ENCODE results near the gene ITGB3BP.
"Not testable (repeated sequence)": the region's sequence is repeated elsewhere in the genome, so short reads cannot be mapped to it uniquely, and the experiment has no call there.

Gene ITGB3BP

GRCh38 chr1:63522891-63523728, at the start of gene ITGB3BP, which contains the start of gene EFCAB7:
Gene ITGB3BP (minus strand): TSS chr1:63523225. CDS start chr1:63523133, 92 bp downstream.
Gene EFCAB7 (plus strand): TSS chr1:63523525. CDS start chr1:63525573, 2,048 bp downstream.
- TF ChIP-seq, protein P1, sequence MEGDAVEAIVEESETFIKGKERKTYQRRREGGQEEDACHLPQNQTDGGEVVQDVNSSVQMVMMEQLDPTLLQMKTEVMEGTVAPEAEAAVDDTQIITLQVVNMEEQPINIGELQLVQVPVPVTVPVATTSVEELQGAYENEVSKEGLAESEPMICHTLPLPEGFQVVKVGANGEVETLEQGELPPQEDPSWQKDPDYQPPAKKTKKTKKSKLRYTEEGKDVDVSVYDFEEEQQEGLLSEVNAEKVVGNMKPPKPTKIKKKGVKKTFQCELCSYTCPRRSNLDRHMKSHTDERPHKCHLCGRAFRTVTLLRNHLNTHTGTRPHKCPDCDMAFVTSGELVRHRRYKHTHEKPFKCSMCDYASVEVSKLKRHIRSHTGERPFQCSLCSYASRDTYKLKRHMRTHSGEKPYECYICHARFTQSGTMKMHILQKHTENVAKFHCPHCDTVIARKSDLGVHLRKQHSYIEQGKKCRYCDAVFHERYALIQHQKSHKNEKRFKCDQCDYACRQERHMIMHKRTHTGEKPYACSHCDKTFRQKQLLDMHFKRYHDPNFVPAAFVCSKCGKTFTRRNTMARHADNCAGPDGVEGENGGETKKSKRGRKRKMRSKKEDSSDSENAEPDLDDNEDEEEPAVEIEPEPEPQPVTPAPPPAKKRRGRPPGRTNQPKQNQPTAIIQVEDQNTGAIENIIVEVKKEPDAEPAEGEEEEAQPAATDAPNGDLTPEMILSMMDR (IDR thresholded peaks at IDR 0.05; ENCODE audit: insufficient read depth, low read length, poor library complexity, severe bottlenecking), result no peak
- TF ChIP-seq EZH2phosphoT487 (conservative IDR thresholded peaks at IDR 0.05; ENCODE audit: low read length), result no peak
- Histone ChIP-seq H3K79me2 (ENCODE audit: insufficient read depth, low read length) (peaks cover 57% of the 10 kb centered on the region), H2AFZ (ENCODE audit: low read depth, low read length, severe bottlenecking) (peak within 1 kb of the TSS; percentile 72), H3F3A (ENCODE audit: insufficient read depth) (peaks cover 20% of the 10 kb centered on the region; the same call in 1 of the 2 replicates), H3K27me3 (ENCODE audit: low read length) (no peaks in the 10 kb centered on the region), H3K4me3 (ENCODE audit: insufficient read depth, low read length, poor library complexity, severe bottlenecking) (peak within 1 kb of the TSS; percentile 88), H4K20me1 (ENCODE audit: low read depth, low read length) (no peaks in the 10 kb centered on the region), H3K27ac (ENCODE audit: low read depth, low read length) (peak within 1 kb of the TSS; percentile 87), H3K9ac (ENCODE audit: low read length) (peak within 1 kb of the TSS; percentile 83), H3K4me2 (ENCODE audit: low read depth, low read length, poor library complexity, severe bottlenecking) (peak within 1 kb of the TSS; percentile 86), H3K9me3 (ENCODE audit: insufficient read depth, low read length) (no peaks in the 10 kb centered on the region), H3K36me3 (ENCODE audit: low read length) (peaks cover 2% of the 10 kb centered on the region; the same call in 1 of the 2 replicates), H3K9me2 (replicated peaks; ENCODE audit: insufficient read depth, low read length) (no peaks in the 10 kb centered on the region)

GRCh38 chr1:63572686-63573085, 49.7 kb upstream of the ITGB3BP start:
- not testable (repeated sequence) for H3K4me2 ChIP-seq (ENCODE audit: low read depth, low read length, poor library complexity, severe bottlenecking); H3K9me3 ChIP-seq (ENCODE audit: insufficient read depth, low read length); H3F3A ChIP-seq (ENCODE audit: insufficient read depth); H3K36me3 ChIP-seq (ENCODE audit: low read length); H3K9ac ChIP-seq (ENCODE audit: low read length); H3K9me2 ChIP-seq (replicated peaks; ENCODE audit: insufficient read depth, low read length); H3K27ac ChIP-seq (ENCODE audit: low read depth, low read length); H3K4me3 ChIP-seq (ENCODE audit: insufficient read depth, low read length, poor library complexity, severe bottlenecking); H3K27me3 ChIP-seq (ENCODE audit: low read length); H2AFZ ChIP-seq (ENCODE audit: low read depth, low read length, severe bottlenecking); H3K79me2 ChIP-seq (ENCODE audit: insufficient read depth, low read length); H4K20me1 ChIP-seq (ENCODE audit: low read depth, low read length)

DNA sequence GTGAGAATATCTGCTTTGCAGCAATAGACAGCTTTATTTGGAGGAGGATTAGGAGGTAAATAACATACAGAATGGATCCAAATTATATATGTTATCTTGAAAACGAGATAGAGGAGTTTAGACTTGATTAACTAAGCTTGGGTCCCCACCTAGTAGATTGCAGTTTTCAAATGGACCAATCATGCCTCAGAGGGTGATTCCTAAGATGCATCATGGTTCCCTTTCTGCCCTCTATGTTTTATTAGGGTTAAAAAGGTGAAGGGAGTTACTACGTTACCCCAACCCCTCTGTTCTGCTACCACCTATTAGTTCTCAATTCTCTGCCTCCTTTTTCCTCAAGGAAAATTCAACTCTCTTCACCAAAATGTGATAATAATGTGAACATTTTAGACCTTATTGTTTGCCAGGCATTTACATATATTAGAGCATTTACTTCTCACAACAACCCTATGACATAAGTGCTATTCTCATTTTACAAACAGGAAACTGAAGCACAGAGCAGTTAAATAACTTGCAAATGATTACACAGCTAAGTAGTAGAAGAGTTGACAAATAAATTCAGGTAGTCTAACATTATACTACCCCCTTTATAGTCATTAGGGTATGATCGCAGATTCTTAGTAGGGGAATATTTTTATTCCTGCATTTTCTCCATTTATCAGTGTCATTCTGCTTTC, 46.8 kb upstream of the ITGB3BP start:
- no peaks in the 10 kb centered on the region for H3K9me3 ChIP-seq (ENCODE audit: insufficient read depth, low read length)
- no peaks in the 10 kb centered on the region for H3K79me2 ChIP-seq (ENCODE audit: insufficient read depth, low read length)
- no peak overlapping the region for H3K27ac ChIP-seq (ENCODE audit: low read depth, low read length)
- no peaks in the 10 kb centered on the region for H4K20me1 ChIP-seq (ENCODE audit: low read depth, low read length)
- H3K9me2 ChIP-seq (replicated peaks; ENCODE audit: insufficient read depth, low read length), result no peaks in the 10 kb centered on the region
- H2AFZ ChIP-seq (ENCODE audit: low read depth, low read length, severe bottlenecking), result no peak overlapping the region
- H3K27me3 ChIP-seq (ENCODE audit: low read length), result no peaks in the 10 kb centered on the region
- H3K4me2 ChIP-seq (ENCODE audit: low read depth, low read length, poor library complexity, severe bottlenecking), result no peak overlapping the region
- no peak overlapping the region for H3K4me3 ChIP-seq (ENCODE audit: insufficient read depth, low read length, poor library complexity, severe bottlenecking)
- H3F3A ChIP-seq (ENCODE audit: insufficient read depth), result no peaks in the 10 kb centered on the region
- TF ChIP-seq EZH2phosphoT487 (conservative IDR thresholded peaks at IDR 0.05; ENCODE audit: low read length), result no peak
- TF ChIP-seq, protein P1 (IDR thresholded peaks at IDR 0.05; ENCODE audit: insufficient read depth, low read length, poor library complexity, severe bottlenecking), result no peak
- H3K9ac ChIP-seq (ENCODE audit: low read length), result no peak overlapping the region
- no peaks in the 10 kb centered on the region for H3K36me3 ChIP-seq (ENCODE audit: low read length)
